Measurements from ENCODE around the gene IFI6. TPM values are rescaled to one million over a fixed set of nuclear protein-coding genes. Genes with fewer than 3 reads are reported as not detected.
"Not testable (repeated sequence)": the region's sequence is repeated elsewhere in the genome, so short reads cannot be mapped to it uniquely, and the experiment has no call there.

Gene IFI6
- total RNA-seq, 1 experiment from 2014 or later: 426 TPM

DNA sequence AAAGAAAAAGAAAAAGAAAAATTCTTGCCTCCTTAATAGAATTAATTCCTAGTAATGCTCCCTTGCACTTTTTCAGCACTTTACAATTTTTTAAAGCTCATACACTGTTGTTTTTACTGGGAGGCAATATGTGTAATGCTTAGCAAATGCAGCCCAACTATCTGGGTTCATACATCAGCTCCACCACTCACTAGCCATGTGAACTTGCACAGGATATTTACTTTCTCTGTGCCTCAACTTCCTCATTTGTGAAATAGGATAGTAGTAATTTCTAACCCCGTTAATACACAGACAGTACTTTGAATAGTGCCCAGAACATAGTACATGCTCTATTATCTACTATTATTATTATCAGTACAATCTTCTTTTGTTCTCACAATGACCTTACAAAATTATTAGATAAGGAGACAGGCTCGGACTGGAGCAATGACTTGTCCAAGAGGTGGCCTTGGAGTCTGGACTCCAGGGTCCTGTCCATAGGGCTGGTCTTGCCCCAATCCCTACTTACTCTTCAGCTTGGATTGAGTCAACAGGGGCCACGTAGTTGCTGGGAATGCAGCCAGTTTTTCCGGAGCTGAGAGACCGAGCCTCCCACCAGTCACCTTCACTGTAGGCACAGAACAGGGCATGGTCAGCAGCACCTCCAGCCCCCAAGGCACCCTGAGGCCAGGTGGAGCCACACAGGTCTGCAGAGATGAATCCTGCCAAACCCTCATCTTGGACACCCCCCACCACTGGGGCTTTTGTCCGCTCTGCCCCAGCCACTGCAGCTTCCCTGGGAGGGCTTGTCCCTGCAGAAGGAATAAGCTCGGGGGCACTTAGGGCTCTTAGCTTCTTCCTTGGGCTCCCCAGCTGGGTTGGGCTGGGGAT, 50.7 kb downstream of the IFI6 start:
- DNase-seq: no peak
- Mint-ChIP-seq H3K9me3 (ENCODE audit: low read depth, unreplicated experiment) (no peaks in the 10 kb centered on the region), H3K36me3 (ENCODE audit: insufficient read depth, unreplicated experiment) (no peaks in the 10 kb centered on the region), H3K4me1 (ENCODE audit: low read depth, unreplicated experiment) (no peaks in the 10 kb centered on the region), H3K27me3 (ENCODE audit: unreplicated experiment) (peaks cover 37% of the 10 kb centered on the region), H3K4me3 (ENCODE audit: low read depth, unreplicated experiment) (no peak overlapping the region), H3K27ac (ENCODE audit: unreplicated experiment) (no peak overlapping the region)
- CTCF ChIA-PET: interaction anchor here (0.6 to 1.8 kb wide), 3 partner anchors 8 to 324 kb away, joined by 3 to 5 read pairs (median 4); no protein-coding TSS in a partner anchor
- TF ChIP-seq, protein P1, sequence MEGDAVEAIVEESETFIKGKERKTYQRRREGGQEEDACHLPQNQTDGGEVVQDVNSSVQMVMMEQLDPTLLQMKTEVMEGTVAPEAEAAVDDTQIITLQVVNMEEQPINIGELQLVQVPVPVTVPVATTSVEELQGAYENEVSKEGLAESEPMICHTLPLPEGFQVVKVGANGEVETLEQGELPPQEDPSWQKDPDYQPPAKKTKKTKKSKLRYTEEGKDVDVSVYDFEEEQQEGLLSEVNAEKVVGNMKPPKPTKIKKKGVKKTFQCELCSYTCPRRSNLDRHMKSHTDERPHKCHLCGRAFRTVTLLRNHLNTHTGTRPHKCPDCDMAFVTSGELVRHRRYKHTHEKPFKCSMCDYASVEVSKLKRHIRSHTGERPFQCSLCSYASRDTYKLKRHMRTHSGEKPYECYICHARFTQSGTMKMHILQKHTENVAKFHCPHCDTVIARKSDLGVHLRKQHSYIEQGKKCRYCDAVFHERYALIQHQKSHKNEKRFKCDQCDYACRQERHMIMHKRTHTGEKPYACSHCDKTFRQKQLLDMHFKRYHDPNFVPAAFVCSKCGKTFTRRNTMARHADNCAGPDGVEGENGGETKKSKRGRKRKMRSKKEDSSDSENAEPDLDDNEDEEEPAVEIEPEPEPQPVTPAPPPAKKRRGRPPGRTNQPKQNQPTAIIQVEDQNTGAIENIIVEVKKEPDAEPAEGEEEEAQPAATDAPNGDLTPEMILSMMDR (IDR thresholded peaks at IDR 0.05; ENCODE audit: unreplicated experiment): no peak
- BruUV-seq (replicated peaks): no TSS peak
- intact Hi-C loops (cut with micrococcal nuclease; ENCODE audit: unreplicated experiment): no loop called here

DNA sequence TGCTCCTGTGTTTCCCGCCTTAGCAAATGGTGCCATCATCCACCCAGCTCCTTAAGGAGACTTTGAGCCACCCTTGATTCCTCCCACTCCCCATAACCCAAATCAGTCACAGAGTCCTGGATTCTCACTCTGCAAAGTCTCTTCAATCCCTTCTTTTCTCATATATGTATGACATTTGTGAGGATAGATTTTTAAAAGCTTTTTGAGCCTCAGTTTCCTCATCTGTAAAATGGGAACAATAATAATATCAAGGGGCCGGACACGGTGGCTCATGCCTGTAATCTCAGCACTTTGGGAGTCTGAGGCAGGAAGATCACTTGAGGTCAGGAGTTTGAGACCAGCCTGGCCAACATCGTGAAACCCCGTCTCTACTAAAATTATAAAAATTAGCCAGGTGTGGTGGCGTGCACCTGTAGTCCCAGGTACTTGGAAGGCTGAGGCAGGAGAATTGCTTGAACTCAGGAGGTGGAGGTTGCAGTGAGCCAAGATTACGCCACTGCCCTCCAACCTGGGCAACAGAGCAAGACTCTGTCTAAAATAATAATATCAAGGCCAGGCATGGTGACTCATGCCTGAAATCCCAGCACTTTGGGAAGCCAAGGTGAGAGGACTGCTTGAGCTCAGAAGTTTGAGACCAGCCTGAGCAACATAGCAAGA, 52.1 kb downstream of the IFI6 start:
- CTCF ChIA-PET: interaction anchor here (1.8 kb wide), 1 partner anchor 49 kb away, joined by 4 read pairs; no protein-coding TSS in a partner anchor
- BruUV-seq (replicated peaks); H3K36me3 Mint-ChIP-seq (ENCODE audit: insufficient read depth, unreplicated experiment); intact Hi-C loops (cut with micrococcal nuclease; ENCODE audit: unreplicated experiment); DNase-seq; H3K27ac Mint-ChIP-seq (ENCODE audit: unreplicated experiment); H3K9me3 Mint-ChIP-seq (ENCODE audit: low read depth, unreplicated experiment); H3K4me1 Mint-ChIP-seq (ENCODE audit: low read depth, unreplicated experiment); H3K4me3 Mint-ChIP-seq (ENCODE audit: low read depth, unreplicated experiment): not testable (repeated sequence)
- peaks cover 45% of the 10 kb centered on the region for H3K27me3 Mint-ChIP-seq (ENCODE audit: unreplicated experiment)

DNA sequence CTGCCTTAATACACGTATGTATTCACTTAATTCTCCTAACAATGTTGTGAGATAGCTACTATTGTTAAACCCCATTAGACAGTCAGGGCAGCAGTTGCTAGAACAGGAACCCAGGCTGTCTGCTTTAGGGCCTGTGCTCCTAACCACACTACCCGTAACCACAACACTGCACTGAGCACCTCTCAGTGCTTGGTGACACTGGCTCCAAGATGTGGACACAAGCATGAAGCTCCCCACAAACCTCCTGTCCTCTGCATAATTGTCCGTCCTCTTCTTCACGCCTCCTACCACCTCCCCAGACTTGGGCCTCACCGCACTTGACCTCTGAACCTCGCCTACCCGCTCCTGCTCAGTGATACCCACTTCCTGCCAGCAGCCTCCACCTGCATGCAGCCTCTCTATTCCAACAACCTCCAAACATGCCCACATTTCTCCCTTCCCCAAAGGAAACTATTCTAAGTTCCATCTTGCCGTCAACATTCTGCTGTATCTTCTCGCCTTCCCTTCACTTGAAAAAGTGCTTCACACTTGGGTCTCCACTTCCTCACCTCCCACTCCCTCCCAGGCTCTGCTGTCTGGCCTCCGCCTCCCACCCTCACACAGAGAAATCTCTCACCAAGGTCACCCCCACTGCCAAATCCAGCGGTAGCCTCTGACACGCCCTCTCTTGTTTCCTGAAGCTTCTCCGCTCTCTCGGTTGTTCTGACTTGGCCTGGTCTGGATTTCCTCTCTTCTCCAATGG, 53.5 kb downstream of the IFI6 start:
- no peak for DNase-seq
- CTCF ChIA-PET: no interaction called here
- intact Hi-C loops (cut with micrococcal nuclease; ENCODE audit: unreplicated experiment): no loop called here
- Mint-ChIP-seq H3K9me3 (ENCODE audit: low read depth, unreplicated experiment) (no peaks in the 10 kb centered on the region), H3K4me1 (ENCODE audit: low read depth, unreplicated experiment) (no peaks in the 10 kb centered on the region), H3K36me3 (ENCODE audit: insufficient read depth, unreplicated experiment) (no peaks in the 10 kb centered on the region), H3K4me3 (ENCODE audit: low read depth, unreplicated experiment) (no peak overlapping the region), H3K27me3 (ENCODE audit: unreplicated experiment) (peaks cover 45% of the 10 kb centered on the region), H3K27ac (ENCODE audit: unreplicated experiment) (no peak overlapping the region)
- no TSS peak for BruUV-seq (replicated peaks)
- TF ChIP-seq, protein P1 (IDR thresholded peaks at IDR 0.05; ENCODE audit: unreplicated experiment): no peak

DNA sequence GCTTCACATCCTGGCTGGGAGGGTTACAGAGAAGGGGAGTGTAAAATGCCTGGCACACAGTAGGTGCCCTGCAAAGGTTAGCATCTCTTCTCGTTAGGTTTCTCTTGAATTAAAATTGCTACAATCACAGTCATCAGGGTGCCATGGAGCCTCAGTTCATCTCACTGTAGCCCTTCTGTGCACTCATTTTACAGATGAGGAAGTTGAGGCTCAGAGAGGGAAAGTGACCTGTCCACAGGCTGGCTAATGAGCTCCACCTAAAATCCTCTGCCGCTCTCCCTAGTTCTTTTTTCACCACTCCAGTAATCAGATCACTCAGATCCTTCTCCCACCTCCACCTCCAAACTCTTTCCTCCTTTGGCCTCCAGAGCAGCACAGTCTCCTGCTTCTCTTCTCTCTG, 54.6 kb downstream of the IFI6 start:
- TF ChIP-seq, protein P1 (IDR thresholded peaks at IDR 0.05; ENCODE audit: unreplicated experiment): no peak
- H3K36me3 Mint-ChIP-seq (ENCODE audit: insufficient read depth, unreplicated experiment): no peaks in the 10 kb centered on the region
- no peaks in the 10 kb centered on the region for H3K9me3 Mint-ChIP-seq (ENCODE audit: low read depth, unreplicated experiment)
- CTCF ChIA-PET: no interaction called here
- peaks cover 45% of the 10 kb centered on the region for H3K27me3 Mint-ChIP-seq (ENCODE audit: unreplicated experiment)
- BruUV-seq (replicated peaks): no TSS peak
- intact Hi-C loops (cut with micrococcal nuclease; ENCODE audit: unreplicated experiment): no loop called here
- no peak overlapping the region for H3K4me3 Mint-ChIP-seq (ENCODE audit: low read depth, unreplicated experiment)
- H3K4me1 Mint-ChIP-seq (ENCODE audit: low read depth, unreplicated experiment): no peaks in the 10 kb centered on the region
- no peak for DNase-seq
- H3K27ac Mint-ChIP-seq (ENCODE audit: unreplicated experiment): no peak overlapping the region
